ENCODE data around the gene SGTA. TPM values are rescaled to one million over a fixed set of nuclear protein-coding genes. Genes with fewer than 3 reads are reported as not detected.

Gene SGTA
- polyA plus RNA-seq, 1 donor (not counting 4 experiments of a cell fraction or from before 2014, with no cell fraction given) = 36.1 TPM

GRCh38 chr19:2823646-2824045 is 40.6 kb upstream of the SGTA start:
- Histone ChIP-seq H3K27me3 (ENCODE audit: control insufficient read depth, extremely low read depth, insufficient read depth, low read length) (no peaks in the 10 kb centered on the region), H4K20me1 (ENCODE audit: control insufficient read depth, extremely low read depth, insufficient read depth, low read length) (no peaks in the 10 kb centered on the region), H3K4me2 (ENCODE audit: control insufficient read depth, extremely low read depth, insufficient read depth, low read depth, low read length) (no peak overlapping the region), H3K9ac (ENCODE audit: control insufficient read depth, extremely low read depth, insufficient read depth, low read length) (no peak overlapping the region), H3K9me1 (ENCODE audit: control insufficient read depth, extremely low read depth, insufficient read depth, low read length) (no peaks in the 10 kb centered on the region), H2AFZ (ENCODE audit: control insufficient read depth, low read length) (no peak overlapping the region), H3K9me3 (ENCODE audit: control insufficient read depth, low read depth, low read length) (peaks cover 8% of the 10 kb centered on the region), H3K4me1 (ENCODE audit: control insufficient read depth, extremely low read depth, insufficient read depth, low read length) (peaks cover 7% of the 10 kb centered on the region), H3K4me3 (ENCODE audit: control insufficient read depth in 2 of 3, extremely low read depth in 1 of 3, insufficient read depth in 2 of 3, low read depth in 1 of 3, low read length in 3 of 3) (no peak overlapping the region), H3K27ac (ENCODE audit: control insufficient read depth, insufficient read depth, low read length) (no peak overlapping the region), H3K36me3 (ENCODE audit: control insufficient read depth in 2 of 2, extremely low read depth in 1 of 2, insufficient read depth in 2 of 2, low read length in 2 of 2) (no peaks in the 10 kb centered on the region), H3K79me2 (ENCODE audit: control insufficient read depth, insufficient read depth, low read length) (peaks cover 4% of the 10 kb centered on the region)
- DNase-seq (ENCODE audit: low read depth, low spot score) (no peak), FAIRE-seq (no peak)
- dilution Hi-C loops (cut with MboI; ENCODE audit: extremely low pct_ligation_motif_present, low sequenced_read_pairs) = no loop called here
- TF ChIP-seq CTCF (optimal IDR thresholded peaks at IDR 0.05 in 1 of 3, IDR thresholded peaks at IDR 0.05 in 1 of 3, conservative IDR thresholded peaks at IDR 0.05 in 1 of 3; ENCODE audit: extremely low read depth in 1 of 3, insufficient read depth in 2 of 3, low read length in 3 of 3) (no peak), EZH2 (IDR thresholded peaks at IDR 0.05; ENCODE audit: low read length) (no peak)

GRCh38 chr19:2822846-2823245 is 39.8 kb upstream of the SGTA start:
- H3K9ac ChIP-seq (ENCODE audit: control insufficient read depth, extremely low read depth, insufficient read depth, low read length) = no peak overlapping the region
- no peak for TF ChIP-seq EZH2 (IDR thresholded peaks at IDR 0.05; ENCODE audit: low read length)
- TF ChIP-seq CTCF (optimal IDR thresholded peaks at IDR 0.05 in 1 of 3, IDR thresholded peaks at IDR 0.05 in 1 of 3, conservative IDR thresholded peaks at IDR 0.05 in 1 of 3; ENCODE audit: extremely low read depth in 1 of 3, insufficient read depth in 2 of 3, low read length in 3 of 3) = no peak
- no peak overlapping the region for H2AFZ ChIP-seq (ENCODE audit: control insufficient read depth, low read length)
- peaks cover 4% of the 10 kb centered on the region for H3K79me2 ChIP-seq (ENCODE audit: control insufficient read depth, insufficient read depth, low read length)
- H3K4me2 ChIP-seq (ENCODE audit: control insufficient read depth, extremely low read depth, insufficient read depth, low read depth, low read length) = no peak overlapping the region
- peaks cover 7% of the 10 kb centered on the region for H3K4me1 ChIP-seq (ENCODE audit: control insufficient read depth, extremely low read depth, insufficient read depth, low read length)
- dilution Hi-C loops (cut with MboI; ENCODE audit: extremely low pct_ligation_motif_present, low sequenced_read_pairs) = no loop called here
- H3K27ac ChIP-seq (ENCODE audit: control insufficient read depth, insufficient read depth, low read length) = no peak overlapping the region
- H3K4me3 ChIP-seq (ENCODE audit: control insufficient read depth in 2 of 3, extremely low read depth in 1 of 3, insufficient read depth in 2 of 3, low read depth in 1 of 3, low read length in 3 of 3) = no peak overlapping the region
- no peaks in the 10 kb centered on the region for H3K36me3 ChIP-seq (ENCODE audit: control insufficient read depth in 2 of 2, extremely low read depth in 1 of 2, insufficient read depth in 2 of 2, low read length in 2 of 2)
- DNase-seq (ENCODE audit: low read depth, low spot score) (no peak), FAIRE-seq (no peak)
- peaks cover 4% of the 10 kb centered on the region for H3K9me3 ChIP-seq (ENCODE audit: control insufficient read depth, low read depth, low read length)
- H3K9me1 ChIP-seq (ENCODE audit: control insufficient read depth, extremely low read depth, insufficient read depth, low read length) = no peaks in the 10 kb centered on the region
- H3K27me3 ChIP-seq (ENCODE audit: control insufficient read depth, extremely low read depth, insufficient read depth, low read length) = no peaks in the 10 kb centered on the region
- H4K20me1 ChIP-seq (ENCODE audit: control insufficient read depth, extremely low read depth, insufficient read depth, low read length) = no peaks in the 10 kb centered on the region

Measured in keratinocyte (primary cell).